ENCODE results near the gene RAB24.
"Not testable (repeated sequence)": the region's sequence is repeated elsewhere in the genome, so short reads cannot be mapped to it uniquely, and the experiment has no call there.

The RAB24 gene

DNA sequence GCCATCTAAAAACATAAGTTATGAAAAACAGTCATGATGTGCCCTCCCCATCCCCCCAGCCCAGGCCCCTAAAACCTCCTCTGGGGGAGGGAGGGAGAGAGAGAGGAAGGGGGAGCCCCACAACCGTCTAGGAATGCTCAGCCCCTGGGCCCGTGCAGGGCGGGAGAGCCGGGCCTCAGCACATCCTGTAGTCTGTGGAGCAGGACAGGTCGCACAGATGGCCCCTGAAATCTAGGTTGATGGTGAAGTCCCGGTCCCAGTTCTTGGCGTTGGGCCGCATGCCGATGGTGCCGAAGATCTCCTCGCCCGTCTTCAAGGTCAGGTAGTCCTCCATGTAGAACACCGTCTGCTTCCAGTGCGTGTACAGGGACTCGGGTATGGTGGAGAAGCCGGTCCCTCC is 38.1 kb downstream of the RAB24 start:
- H3K9ac ChIP-seq (ENCODE audit: low read length): no peak overlapping the region
- no peaks in the 10 kb centered on the region for H3K9me3 ChIP-seq (ENCODE audit: control insufficient read depth, low read length)
- peaks cover 9% of the 10 kb centered on the region for H3K36me3 ChIP-seq (ENCODE audit: control insufficient read depth, insufficient read depth, low read length)
- no peak overlapping the region for H3K4me3 ChIP-seq (ENCODE audit: low read length)
- H3K4me1 ChIP-seq (ENCODE audit: control insufficient read depth, insufficient read depth, low read length): peaks cover 4% of the 10 kb centered on the region
- no peaks in the 10 kb centered on the region for H3K27me3 ChIP-seq (ENCODE audit: control insufficient read depth, insufficient read depth, low read length)

- no peaks in the 10 kb centered on the region for H3K27me3 ChIP-seq (ENCODE audit: control insufficient read depth, insufficient read depth, low read length)
- H3K9ac ChIP-seq (ENCODE audit: low read length): no peak overlapping the region
- peaks cover 9% of the 10 kb centered on the region for H3K36me3 ChIP-seq (ENCODE audit: control insufficient read depth, insufficient read depth, low read length)
- no peaks in the 10 kb centered on the region for H3K9me3 ChIP-seq (ENCODE audit: control insufficient read depth, low read length)
- no peaks in the 10 kb centered on the region for H3K4me1 ChIP-seq (ENCODE audit: control insufficient read depth, insufficient read depth, low read length)
- H3K4me3 ChIP-seq (ENCODE audit: low read length): no peak overlapping the region
Measured at GRCh38 chr5:177264178-177264577, 39.3 kb downstream of the RAB24 start.

DNA sequence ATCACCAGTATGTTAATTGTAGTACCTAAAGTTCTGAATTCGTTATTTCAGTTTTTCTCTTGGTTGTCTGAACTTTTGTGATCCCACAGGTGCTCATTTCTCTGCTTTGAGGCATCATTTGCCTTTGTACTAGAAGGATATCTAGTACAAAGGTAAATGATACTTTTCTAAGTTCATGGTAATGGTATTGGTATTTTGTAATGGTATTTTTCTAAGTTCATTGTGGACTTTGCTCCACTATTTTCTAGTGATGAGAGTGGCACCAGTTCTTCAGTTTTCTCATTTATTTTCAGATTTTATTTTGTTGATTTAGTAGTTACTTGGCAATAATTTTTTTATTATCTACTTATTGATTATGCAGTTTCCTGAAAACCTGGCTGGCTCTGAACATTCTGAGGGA is 42.0 kb downstream of the RAB24 start:
- Histone ChIP-seq H3K9me3 (ENCODE audit: control insufficient read depth, low read length) (no peaks in the 10 kb centered on the region), H3K36me3 (ENCODE audit: control insufficient read depth, insufficient read depth, low read length) (peaks cover 9% of the 10 kb centered on the region), H3K27me3 (ENCODE audit: control insufficient read depth, insufficient read depth, low read length) (no peaks in the 10 kb centered on the region), H3K9ac (ENCODE audit: low read length) (no peak overlapping the region), H3K4me1 (ENCODE audit: control insufficient read depth, insufficient read depth, low read length) (no peaks in the 10 kb centered on the region), H3K4me3 (ENCODE audit: low read length) (no peak overlapping the region)

- Histone ChIP-seq H3K27me3 (ENCODE audit: control insufficient read depth, insufficient read depth, low read length) (no peaks in the 10 kb centered on the region), H3K9me3 (ENCODE audit: control insufficient read depth, low read length) (no peaks in the 10 kb centered on the region), H3K4me1 (ENCODE audit: control insufficient read depth, insufficient read depth, low read length) (no peaks in the 10 kb centered on the region), H3K36me3 (ENCODE audit: control insufficient read depth, insufficient read depth, low read length) (peaks cover 6% of the 10 kb centered on the region), H3K4me3 (ENCODE audit: low read length) (no peak overlapping the region), H3K9ac (ENCODE audit: low read length) (no peak overlapping the region)
Measured at GRCh38 chr5:177260961-177261360, 42.6 kb downstream of the RAB24 start.

GRCh38 chr5:177258711-177259110 is 44.8 kb downstream of the RAB24 start:
- H3K36me3 ChIP-seq (ENCODE audit: control insufficient read depth, insufficient read depth, low read length); H3K9me3 ChIP-seq (ENCODE audit: control insufficient read depth, low read length); H3K27me3 ChIP-seq (ENCODE audit: control insufficient read depth, insufficient read depth, low read length); H3K9ac ChIP-seq (ENCODE audit: low read length); H3K4me3 ChIP-seq (ENCODE audit: low read length); H3K4me1 ChIP-seq (ENCODE audit: control insufficient read depth, insufficient read depth, low read length): not testable (repeated sequence)

DNA sequence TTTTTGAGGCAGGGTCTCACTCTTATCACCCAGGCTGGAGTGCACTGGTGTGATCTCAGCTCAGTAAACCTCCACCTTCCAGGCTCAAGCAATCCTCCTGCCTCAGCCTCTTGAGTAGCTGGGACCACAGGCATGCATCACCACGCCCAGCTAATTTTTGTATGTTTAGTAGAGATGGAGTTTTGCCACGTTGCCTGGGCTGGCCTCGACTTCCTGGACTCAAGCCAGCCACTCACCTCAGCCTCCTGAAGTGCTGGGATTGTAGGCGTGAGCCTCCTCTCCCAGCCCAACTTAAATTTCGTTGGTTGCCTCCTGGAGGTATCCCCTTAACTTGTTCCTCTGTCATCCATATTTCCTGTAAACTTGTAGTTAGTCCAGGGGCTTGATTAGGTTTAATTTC is 47.2 kb downstream of the RAB24 start:
- Histone ChIP-seq H3K36me3 (ENCODE audit: control insufficient read depth, insufficient read depth, low read length) (no peaks in the 10 kb centered on the region), H3K27me3 (ENCODE audit: control insufficient read depth, insufficient read depth, low read length) (no peaks in the 10 kb centered on the region), H3K4me3 (ENCODE audit: low read length) (no peak overlapping the region), H3K9ac (ENCODE audit: low read length) (no peak overlapping the region), H3K4me1 (ENCODE audit: control insufficient read depth, insufficient read depth, low read length) (no peaks in the 10 kb centered on the region), H3K9me3 (ENCODE audit: control insufficient read depth, low read length) (no peaks in the 10 kb centered on the region)

DNA sequence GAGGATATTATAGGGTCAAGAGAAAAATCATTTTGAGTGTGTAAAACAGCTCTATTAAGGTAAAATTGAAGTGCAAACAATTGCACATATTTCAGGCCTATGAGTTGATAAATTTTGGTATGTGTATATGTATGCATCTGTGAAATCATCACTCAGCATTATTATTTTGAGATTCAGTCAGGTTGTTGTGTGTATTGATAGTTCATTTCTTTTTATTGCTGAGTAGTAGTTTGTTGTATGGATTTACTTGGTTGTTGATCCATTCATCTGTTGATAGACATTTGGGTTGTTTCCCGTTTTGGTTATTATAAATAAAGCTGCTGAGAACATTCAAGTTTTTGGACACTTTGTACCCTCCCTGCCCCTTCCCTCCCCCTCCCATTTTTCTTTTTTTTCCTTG is 50.3 kb downstream of the RAB24 start:
- Histone ChIP-seq H3K4me3 (ENCODE audit: low read length) (no peak overlapping the region), H3K9ac (ENCODE audit: low read length) (no peak overlapping the region), H3K36me3 (ENCODE audit: control insufficient read depth, insufficient read depth, low read length) (peaks cover 2% of the 10 kb centered on the region), H3K9me3 (ENCODE audit: control insufficient read depth, low read length) (no peaks in the 10 kb centered on the region), H3K4me1 (ENCODE audit: control insufficient read depth, insufficient read depth, low read length) (no peaks in the 10 kb centered on the region), H3K27me3 (ENCODE audit: control insufficient read depth, insufficient read depth, low read length) (no peaks in the 10 kb centered on the region)

Measured in mucosa of stomach (tissue), 1 donor.